HG02798 (cell line): ENCODE results near the gene MAPT.
"Not testable (repeated sequence)": the region's sequence is repeated elsewhere in the genome, so short reads cannot be mapped to it uniquely, and the experiment has no call there.

Source experiments
- ATAC-seq: cut with Tn5 transposase; IDR thresholded peaks from one replicate; pipeline ENCODE4 v1.9.1; 2021; ENCODE audit warnings: mild to moderate bottlenecking; ENCODE audit not compliant: unreplicated experiment, poor library complexity

The MAPT gene

DNA sequence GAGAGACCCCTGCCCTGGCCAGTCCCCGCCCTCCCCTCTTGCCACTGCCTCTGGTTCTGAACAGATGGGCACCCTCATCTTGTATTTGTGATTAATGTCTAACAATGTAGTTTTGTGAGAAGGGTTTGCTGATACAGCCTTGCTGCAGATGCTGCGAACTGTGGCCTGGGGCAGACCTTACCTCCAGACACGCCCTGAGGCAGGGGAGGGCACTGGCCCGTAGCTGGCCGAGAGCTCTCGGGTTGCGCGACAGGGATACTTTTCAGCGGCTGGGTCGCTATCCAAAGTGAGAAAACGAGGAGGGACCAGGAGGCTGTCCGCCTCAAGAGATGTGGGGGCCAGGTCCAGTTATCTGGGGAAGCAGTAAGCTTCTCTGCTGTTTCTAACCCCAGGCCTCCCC, 126.6 kb downstream of the MAPT start:
- no peak for ATAC-seq

DNA sequence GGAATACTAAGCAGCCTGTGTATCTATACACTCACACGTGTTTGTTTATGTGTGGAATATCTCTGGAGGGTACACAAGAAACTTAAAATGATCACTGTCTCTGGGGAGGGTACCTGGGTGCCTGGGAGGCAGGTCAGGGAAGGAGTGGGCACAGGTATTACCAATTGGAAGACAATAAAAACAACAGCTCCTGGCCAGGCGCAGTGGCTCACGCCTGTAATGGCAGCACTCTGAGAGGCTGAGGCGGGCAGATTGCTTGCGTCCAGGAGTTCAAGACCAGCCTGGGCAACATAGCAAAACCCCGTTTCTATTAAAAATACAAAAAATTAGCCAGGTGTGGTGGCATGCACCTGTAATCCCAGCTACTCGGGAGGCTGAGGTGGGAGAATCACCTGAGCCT, 129.0 kb downstream of the MAPT start:
- not testable (repeated sequence) for ATAC-seq

- ATAC-seq, result no peak
Measured at GRCh38 chr17:46023783-46024388, 129.5 kb downstream of the MAPT start.

DNA sequence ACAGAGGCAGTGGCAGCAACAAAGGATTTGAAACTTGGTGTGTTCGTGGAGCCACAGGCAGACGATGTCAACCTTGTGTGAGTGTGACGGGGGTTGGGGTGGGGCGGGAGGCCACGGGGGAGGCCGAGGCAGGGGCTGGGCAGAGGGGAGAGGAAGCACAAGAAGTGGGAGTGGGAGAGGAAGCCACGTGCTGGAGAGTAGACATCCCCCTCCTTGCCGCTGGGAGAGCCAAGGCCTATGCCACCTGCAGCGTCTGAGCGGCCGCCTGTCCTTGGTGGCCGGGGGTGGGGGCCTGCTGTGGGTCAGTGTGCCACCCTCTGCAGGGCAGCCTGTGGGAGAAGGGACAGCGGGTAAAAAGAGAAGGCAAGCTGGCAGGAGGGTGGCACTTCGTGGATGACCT, 130.2 kb downstream of the MAPT start:
- ATAC-seq, result no peak

DNA sequence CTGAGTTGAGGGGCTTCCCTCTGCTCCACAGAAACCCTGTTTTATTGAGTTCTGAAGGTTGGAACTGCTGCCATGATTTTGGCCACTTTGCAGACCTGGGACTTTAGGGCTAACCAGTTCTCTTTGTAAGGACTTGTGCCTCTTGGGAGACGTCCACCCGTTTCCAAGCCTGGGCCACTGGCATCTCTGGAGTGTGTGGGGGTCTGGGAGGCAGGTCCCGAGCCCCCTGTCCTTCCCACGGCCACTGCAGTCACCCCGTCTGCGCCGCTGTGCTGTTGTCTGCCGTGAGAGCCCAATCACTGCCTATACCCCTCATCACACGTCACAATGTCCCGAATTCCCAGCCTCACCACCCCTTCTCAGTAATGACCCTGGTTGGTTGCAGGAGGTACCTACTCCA, 130.7 kb downstream of the MAPT start:
- ATAC-seq, result no peak

GRCh38 chr17:46025510-46026165, 131.3 kb downstream of the MAPT start:
- no peak for ATAC-seq

- no peak for ATAC-seq
Measured at GRCh38 chr17:46026166-46027047, 132.1 kb downstream of the MAPT start.

GRCh38 chr17:46027048-46027975, 133.0 kb downstream of the MAPT start:
- ATAC-seq, result no peak

DNA sequence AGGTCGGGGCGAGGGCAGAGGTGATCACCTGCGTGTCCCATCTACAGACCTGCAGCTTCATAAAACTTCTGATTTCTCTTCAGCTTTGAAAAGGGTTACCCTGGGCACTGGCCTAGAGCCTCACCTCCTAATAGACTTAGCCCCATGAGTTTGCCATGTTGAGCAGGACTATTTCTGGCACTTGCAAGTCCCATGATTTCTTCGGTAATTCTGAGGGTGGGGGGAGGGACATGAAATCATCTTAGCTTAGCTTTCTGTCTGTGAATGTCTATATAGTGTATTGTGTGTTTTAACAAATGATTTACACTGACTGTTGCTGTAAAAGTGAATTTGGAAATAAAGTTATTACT, 133.6 kb downstream of the MAPT start:
- ATAC-seq, result no peak

DNA sequence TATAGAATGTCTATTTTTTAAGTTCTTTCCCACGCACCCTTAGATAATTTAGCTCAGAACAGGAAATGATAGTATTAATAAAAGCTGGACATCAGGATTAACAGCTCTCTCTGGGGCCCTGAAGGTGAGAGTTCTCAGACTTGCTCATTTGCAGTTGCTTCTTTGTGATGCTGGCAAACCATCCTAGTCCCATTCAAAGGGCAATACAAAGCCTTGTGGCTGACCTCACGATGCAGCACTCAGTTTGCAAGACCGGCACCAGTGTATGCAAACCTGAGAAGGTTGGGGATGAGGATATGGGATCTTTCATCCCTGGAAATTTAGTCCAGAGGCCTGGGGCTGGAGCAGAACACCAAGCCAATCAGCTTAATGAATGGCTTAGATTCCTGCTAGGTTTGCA, 134.0 kb downstream of the MAPT start:
- no peak for ATAC-seq

DNA sequence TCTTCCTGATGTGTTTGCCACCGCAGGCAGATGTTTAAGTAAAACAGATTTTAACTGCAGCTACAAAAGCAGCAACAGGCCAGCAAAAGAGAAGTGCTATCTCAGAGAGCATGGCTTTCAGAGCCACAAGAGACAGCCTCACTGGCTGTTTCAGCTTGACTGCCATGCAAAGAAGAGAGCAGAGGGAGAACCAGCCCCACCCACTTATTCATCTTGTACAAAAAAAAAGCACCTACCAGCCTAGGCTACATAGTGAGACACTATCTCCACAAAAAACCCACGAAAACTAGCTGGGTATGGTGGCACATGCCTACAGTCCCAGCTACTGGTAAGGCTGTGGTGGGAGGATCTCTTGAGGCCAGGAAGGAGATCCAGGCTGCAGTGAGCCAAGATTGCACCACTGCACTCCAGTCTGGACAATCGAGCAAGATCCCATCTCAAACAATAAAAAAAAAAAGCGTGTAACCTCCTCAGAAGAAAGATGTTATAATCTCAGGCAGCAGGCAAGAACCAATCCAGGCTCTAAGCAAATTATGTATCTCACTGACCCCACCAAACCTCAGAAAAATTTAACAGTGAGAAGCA, 134.7 kb downstream of the MAPT start:
- ATAC-seq, result no peak

DNA sequence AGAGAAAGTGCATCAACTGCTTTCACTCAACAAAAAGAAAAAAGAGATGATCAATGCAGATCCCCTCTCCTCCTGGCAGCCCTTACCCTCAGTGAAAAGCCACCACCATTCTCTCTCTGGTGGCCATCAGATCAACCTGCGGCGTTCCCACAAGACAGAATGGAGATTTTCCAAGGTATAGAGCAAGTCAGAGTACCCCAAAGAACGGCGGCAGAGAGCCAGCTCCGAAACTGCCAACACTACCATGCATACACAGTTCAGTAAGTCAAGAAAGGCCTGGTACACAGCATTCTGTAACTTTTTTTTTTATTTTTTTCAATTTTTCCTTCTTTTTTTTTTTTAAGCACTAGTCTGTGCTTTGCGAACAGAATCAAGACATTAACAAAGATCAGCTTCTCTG, 135.3 kb downstream of the MAPT start:
- ATAC-seq, result no peak

DNA sequence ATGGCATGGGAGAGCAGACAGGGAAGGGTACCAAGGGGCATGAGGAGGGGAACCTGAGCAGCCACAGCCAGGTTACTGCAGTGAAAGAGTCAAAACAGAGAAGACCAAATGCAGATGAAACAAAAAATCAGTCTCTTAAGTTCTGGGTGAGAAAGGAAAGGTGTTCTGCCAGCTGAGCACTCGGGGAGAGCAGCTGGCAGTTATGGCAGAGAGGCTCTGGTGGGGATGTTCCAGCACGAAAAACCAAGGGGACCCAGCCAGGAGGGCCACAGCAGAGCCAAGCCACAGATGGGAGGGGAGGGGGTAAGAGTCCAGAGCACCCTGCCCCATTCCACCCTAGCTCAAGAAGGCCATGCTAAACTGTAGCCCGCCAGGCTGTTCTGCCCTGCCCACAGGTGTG, 136.4 kb downstream of the MAPT start:
- ATAC-seq, result no peak

- ATAC-seq, result no peak
Measured at GRCh38 chr17:46031440-46031839, 137.1 kb downstream of the MAPT start.

DNA sequence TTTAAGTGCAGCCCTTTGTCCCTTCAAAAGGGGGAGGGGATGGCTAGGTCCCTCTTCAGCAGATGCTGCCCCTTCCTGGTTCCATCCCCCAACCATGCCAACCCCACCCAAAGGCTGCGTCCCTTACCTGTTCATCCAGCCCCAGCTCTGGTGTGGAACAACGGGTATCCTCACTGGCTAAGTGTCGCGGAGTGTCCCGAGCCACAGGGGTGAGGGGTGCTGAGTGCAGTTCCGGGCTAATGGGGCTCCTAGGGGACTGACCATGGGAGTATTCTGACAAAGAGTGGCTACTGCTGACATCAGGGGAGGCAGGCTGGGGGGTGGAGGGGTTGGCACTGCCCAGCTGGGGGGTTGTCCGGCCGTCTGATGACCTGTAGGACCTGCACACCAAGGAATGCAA, 137.6 kb downstream of the MAPT start:
- no peak for ATAC-seq

- no peak for ATAC-seq
Measured at GRCh38 chr17:46032909-46033308, 138.6 kb downstream of the MAPT start.

DNA sequence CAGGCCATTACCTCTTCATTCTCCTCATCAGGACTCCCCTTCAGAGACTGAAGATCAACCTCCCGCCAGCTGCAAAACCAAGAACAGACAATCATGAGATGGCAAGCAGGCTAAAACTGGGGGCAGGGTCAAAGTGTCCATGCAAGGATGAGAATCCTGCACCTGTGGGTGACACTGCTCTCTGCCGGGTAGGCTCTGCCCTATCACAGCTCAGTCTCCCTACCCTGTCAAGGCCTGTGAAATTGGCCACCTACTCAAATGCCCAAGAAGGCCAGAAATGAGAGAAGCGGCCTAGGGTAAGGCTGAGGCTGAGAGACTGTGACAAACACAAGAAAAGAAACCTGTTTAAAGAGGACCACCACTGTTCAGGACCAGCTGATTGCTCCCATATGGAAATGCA, 139.0 kb downstream of the MAPT start:
- no peak for ATAC-seq

DNA sequence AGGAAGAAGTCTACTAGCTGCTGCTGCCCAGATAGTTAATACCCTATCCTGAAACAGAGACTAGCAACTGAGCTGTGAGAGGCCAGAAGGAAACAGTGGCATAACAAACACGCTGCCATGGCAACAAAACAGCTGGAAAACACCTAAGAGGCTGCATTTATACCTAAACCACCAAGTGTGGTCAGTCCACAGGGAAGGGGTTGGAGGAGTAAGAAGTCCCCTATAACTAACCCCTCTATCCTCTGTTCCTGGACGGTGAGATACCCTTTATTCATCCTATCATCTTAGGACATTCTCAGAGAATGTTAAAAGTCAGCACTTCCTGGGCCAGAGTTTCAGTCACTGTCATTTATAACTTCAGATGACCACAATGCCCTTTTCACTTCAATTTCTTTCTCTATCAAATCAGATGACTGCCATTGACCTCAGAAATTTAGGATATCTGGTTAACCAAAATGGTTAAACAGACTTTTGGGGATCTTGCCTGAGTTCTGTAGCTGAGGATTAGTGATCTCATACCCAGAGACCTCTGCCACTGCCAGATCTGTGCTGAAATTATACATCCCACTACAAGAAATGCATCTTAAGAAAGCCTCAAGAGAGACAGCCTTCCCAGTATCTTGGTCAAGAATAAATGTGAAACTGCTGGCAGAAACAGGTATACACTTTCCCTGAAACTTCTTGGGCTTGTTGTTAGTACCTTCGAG, 140.9 kb downstream of the MAPT start:
- peak; percentile 49 for ATAC-seq

DNA sequence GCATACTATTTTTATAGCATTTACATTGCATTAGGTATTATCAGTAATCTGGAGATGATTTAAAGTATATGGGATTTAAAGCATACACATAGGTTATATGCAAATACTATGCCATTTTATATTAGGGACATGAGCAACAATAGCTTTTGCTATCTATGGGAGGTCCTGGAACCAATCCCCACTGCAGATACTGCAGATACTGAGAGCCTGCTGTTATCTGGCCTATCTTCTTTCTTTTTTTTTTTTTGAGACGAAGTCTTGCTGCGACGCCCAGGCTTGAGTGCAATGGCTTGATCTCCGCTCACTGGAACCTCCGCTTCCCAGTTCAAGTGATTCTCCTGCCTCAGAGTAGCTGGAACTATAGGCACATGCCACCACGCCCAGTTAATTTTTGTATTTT, 142.1 kb downstream of the MAPT start:
- no peak for ATAC-seq
